Activated CD4-positive, alpha-beta memory T cell treated with anti-CD3 and anti-CD28 coated beads for 36 hours (primary cell): ENCODE results near the gene SELENOK. TPM values are rescaled to one million over a fixed set of nuclear protein-coding genes. Genes with fewer than 3 reads are reported as not detected.
A peak's percentile ranks its signal among the peaks of the same experiment; 100 is the strongest.
"Not testable (repeated sequence)": the region's sequence is repeated elsewhere in the genome, so short reads cannot be mapped to it uniquely, and the experiment has no call there.

ENCODE experiments used
- CTCF ChIA-PET: fragments of 350-600 bp; sonication (Branson Sonifier 250); formaldehyde crosslinking; loops from one replicate; lab custom pipeline; 2021; ENCODE audit warnings: antibody characterized with exemption, inconsistent platforms; lab: Charles Lee
- POLR2A ChIA-PET: fragments of 350-600 bp; sonication (Branson Sonifier 250); formaldehyde crosslinking; loops from one replicate; lab custom pipeline; 2021; ENCODE audit warnings: antibody characterized with exemption; lab: Charles Lee
- DNase-seq: peaks from one replicate; pipeline ENCODE4 v3.0.0-alpha.2; 2020
- H3K27ac Mint-ChIP-seq: one replicate; pipeline ENCODE4 v1.8.0; 2021; ENCODE audit warnings: mixed read lengths
- H3K27me3 Mint-ChIP-seq: one replicate; pipeline ENCODE4 v1.8.0; 2021; ENCODE audit warnings: mixed read lengths
- H3K36me3 Mint-ChIP-seq: one replicate; pipeline ENCODE4 v1.8.0; 2021; ENCODE audit warnings: mixed read lengths
- H3K4me1 Mint-ChIP-seq: one replicate; pipeline ENCODE4 v1.8.0; 2021; ENCODE audit warnings: low read depth, mixed read lengths
- H3K4me3 Mint-ChIP-seq: one replicate; pipeline ENCODE4 v1.8.0; 2021; ENCODE audit warnings: mild to moderate bottlenecking, mixed read lengths
- H3K9me3 Mint-ChIP-seq: one replicate; pipeline ENCODE4 v1.8.0; 2021; ENCODE audit warnings: mixed read lengths
- intact Hi-C: fragments of 100-400 bp; cut with micrococcal nuclease; formaldehyde crosslinking; loops from one replicate; pipeline ENCODE4 v1.15.1; 2023
- total RNA-seq, 2 experiments: library from RNA; stranded (reverse); gene quantifications; one replicate each; pipeline ENCODE4 v1.2.3, GENCODE V29; 2021

SELENOK gene
- total RNA-seq = 10 to 100 TPM; 55.3 to 56.4 TPM

DNA sequence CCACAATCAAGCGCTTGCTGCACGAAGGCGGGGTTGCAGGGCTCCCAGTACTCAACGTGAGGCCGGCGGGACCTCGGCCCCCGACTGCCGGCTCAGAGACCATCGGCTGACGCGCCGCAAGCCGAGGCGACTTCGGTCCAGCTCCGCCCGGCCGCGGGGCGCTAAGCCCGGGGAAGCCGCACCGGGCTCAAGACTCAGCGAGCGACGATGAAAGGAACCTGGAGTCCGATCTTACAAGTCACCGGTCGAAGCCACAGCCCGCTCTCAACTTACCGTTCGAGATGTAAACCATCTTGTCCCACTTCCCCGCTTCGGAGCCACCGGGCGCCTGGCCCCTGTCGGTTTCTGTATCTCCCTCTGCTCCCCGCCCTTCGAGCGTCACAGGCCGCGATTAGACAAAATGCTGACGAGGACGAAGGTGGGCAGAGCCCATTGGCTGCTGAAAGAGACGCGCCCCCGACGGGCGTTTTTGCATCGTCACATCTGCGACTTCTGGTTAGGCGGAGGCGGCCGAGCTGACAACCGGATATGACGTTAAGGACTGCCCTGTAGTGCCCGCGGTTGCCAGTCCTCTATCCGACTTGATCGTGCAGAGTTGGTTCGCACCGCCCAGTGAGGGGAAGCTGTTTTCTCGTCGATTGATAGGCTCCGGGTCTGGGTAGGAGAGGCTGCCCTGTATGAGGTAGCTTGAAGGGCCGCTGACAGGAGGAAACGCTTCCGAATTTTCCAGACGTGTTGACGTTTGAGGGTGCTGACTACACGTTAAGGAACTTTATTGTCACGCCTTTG, at the start of gene SELENOK:
SELENOK (minus strand) TSS at position 363 of the 789 bp plus-strand sequence.
- intact Hi-C loops = loop anchor here (1.0 to 10.0 kb wide), 4 partner anchors 9 to 787 kb away; partner anchors contain the start of genes ACTR8 and DCP1A

DNA sequence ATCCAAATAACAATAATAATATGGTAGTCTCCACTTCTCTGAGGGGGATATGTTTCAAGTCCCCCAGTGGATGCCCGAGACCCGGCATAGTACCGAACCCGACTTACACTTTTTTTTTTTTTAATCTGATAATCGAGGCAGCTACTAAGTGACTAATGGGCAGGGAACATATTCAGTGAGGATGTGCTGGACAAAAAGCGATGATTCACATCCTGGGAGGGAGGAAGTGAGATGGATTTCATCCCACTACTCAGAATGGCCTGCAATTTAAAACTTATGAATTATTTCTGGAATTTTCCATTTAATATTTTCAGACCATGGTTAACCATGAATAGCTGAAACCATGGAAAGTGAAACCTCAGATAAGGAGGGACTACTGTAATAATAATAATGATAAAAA, 49.5 kb upstream of the SELENOK start:
- CTCF ChIA-PET = no interaction called here
- H3K36me3 Mint-ChIP-seq = peaks cover 5% of the 10 kb centered on the region
- DNase-seq = no peak
- intact Hi-C loops = no loop called here
- peaks cover 23% of the 10 kb centered on the region for H3K27me3 Mint-ChIP-seq
- peaks cover 9% of the 10 kb centered on the region for H3K9me3 Mint-ChIP-seq
- H3K27ac Mint-ChIP-seq = no peak overlapping the region
- H3K4me3 Mint-ChIP-seq = no peak overlapping the region
- no peaks in the 10 kb centered on the region for H3K4me1 Mint-ChIP-seq
- POLR2A ChIA-PET = no interaction called here

More for the DNA sequence above, at the start of gene SELENOK:
- CTCF ChIA-PET = interaction anchor here (1.0 kb wide), 1 partner anchor 12 kb away, joined by 3 read pairs; no protein-coding TSS in a partner anchor
- peak within 1 kb of the TSS; percentile 97 for H3K27ac Mint-ChIP-seq
- peaks cover 19% of the 10 kb centered on the region for H3K36me3 Mint-ChIP-seq
- POLR2A ChIA-PET = interaction anchor here (1.0 to 2.6 kb wide), 3 partner anchors 10 to 546 kb away, joined by 3 to 29 read pairs (median 10); partner anchors contain the start of genes ACTR8 and DCP1A
- DNase-seq = peak; percentile 99
- peak within 1 kb of the TSS; percentile 91 for H3K4me3 Mint-ChIP-seq
- no peaks in the 10 kb centered on the region for H3K9me3 Mint-ChIP-seq
- peaks cover 47% of the 10 kb centered on the region for H3K4me1 Mint-ChIP-seq
- no peaks in the 10 kb centered on the region for H3K27me3 Mint-ChIP-seq

DNA sequence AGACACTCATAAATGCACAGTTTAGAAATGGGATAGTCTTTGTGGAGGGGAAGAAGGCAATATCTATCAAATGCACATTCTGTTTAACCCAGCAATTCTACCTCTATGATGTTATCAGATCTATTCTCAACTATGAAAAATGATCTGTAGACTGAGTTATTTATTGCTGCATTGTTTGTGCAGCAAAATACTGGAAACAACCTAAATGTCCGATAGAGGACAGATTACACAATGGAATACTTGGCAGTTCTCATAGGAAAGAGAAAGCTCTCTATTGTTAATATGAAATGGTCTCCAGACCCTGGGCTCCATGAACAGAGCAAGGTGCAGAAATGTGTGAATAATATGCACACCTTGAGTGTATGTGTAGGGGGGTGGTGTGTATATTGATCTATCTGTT, 49.0 kb upstream of the SELENOK start:
- intact Hi-C loops = no loop called here
- DNase-seq = no peak
- Mint-ChIP-seq H3K36me3 (peaks cover 2% of the 10 kb centered on the region), H3K9me3 (peaks cover 5% of the 10 kb centered on the region), H3K4me1 (no peaks in the 10 kb centered on the region), H3K27ac (no peak overlapping the region), H3K27me3 (peaks cover 25% of the 10 kb centered on the region), H3K4me3 (no peak overlapping the region)
- CTCF ChIA-PET = no interaction called here
- POLR2A ChIA-PET = no interaction called here

DNA sequence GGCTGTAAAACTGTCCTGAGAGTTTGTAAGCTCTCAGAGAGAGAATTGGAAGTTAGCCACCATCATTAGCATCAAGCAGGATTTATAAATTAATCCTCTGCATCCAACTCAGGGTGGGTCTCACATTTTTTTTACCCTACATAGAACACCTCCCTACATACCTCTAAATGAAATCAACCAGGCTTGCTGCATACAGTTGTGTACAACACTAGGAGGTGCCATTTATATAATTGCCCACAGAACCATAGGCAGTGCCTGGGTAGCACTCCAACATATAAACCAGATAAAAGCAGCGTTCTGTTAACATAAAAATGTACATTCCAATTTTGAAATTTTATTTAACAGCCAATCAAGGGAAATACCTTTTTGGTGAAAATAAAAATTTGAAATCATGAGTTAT, 48.2 kb upstream of the SELENOK start:
- CTCF ChIA-PET = interaction anchor here (0.6 to 1.8 kb wide), 3 partner anchors 12 to 113 kb away, joined by 3 to 12 read pairs (median 4); no protein-coding TSS in a partner anchor
- no peak for DNase-seq
- Mint-ChIP-seq H3K27ac (no peak overlapping the region), H3K9me3 (peaks cover 8% of the 10 kb centered on the region), H3K27me3 (peaks cover 25% of the 10 kb centered on the region), H3K4me3 (no peak overlapping the region), H3K36me3 (peaks cover 4% of the 10 kb centered on the region), H3K4me1 (no peaks in the 10 kb centered on the region)
- intact Hi-C loops = no loop called here
- POLR2A ChIA-PET = no interaction called here

DNA sequence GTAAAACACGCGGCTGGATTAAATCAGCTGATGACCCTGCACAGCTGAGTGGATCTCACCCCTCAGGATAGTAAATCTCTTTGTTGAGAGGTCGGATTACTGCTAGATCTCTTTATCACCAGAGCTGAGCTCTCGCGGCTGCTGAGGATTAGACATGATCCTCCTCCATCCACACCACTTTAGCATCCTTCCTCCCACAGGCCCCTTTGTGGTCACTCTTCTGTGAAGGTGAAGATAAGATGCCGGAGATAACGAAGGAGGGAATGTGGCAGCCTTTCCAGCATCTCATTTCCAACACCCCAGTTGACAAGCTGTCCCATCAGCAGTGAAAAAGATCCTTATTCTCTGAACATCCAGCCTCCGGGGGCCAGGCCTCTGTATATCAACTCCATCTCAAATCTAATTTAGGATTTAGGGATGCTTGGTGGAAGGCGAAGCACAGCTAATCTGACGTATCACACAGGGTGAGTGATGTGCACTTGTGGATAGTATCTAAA, 47.5 kb upstream of the SELENOK start:
- Mint-ChIP-seq H3K27me3 (peaks cover 25% of the 10 kb centered on the region), H3K9me3 (peaks cover 8% of the 10 kb centered on the region), H3K4me3 (no peak overlapping the region), H3K36me3 (peaks cover 4% of the 10 kb centered on the region), H3K4me1 (no peaks in the 10 kb centered on the region), H3K27ac (no peak overlapping the region)
- ChIA-PET POLR2A (no interaction called here), CTCF (interaction anchor here (0.8 to 2.2 kb wide), 9 partner anchors 9 to 1242 kb away, joined by 3 to 12 read pairs (median 6); no protein-coding TSS in a partner anchor)
- no peak for DNase-seq
- intact Hi-C loops = no loop called here

DNA sequence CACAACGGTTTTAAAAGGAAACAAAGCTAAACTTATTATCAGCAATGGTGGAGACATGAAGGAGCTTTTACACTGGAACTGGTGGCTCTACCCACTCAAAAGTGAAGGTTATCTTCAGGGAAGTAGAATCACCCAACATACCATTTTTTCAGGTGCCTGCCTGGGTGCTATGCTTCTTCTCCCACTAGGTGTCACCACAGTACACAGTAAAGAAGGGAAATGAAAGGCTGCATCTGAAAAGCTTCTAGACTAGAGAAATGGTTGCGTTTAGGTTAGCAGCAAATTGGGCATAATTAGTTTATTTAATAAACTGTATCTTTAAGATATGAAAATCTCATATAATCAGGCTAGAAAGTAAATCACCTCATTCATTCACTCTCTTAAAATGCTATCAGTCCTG, 47.0 kb upstream of the SELENOK start:
- DNase-seq = peak; percentile 39
- intact Hi-C loops = no loop called here
- no peak overlapping the region for H3K27ac Mint-ChIP-seq
- peaks cover 27% of the 10 kb centered on the region for H3K27me3 Mint-ChIP-seq
- H3K9me3 Mint-ChIP-seq = peaks cover 8% of the 10 kb centered on the region
- H3K36me3 Mint-ChIP-seq = peaks cover 4% of the 10 kb centered on the region
- no peak overlapping the region for H3K4me3 Mint-ChIP-seq
- ChIA-PET POLR2A (no interaction called here), CTCF (interaction anchor here (0.8 to 2.2 kb wide), 9 partner anchors 8 to 1242 kb away, joined by 3 to 12 read pairs (median 6); no protein-coding TSS in a partner anchor)
- H3K4me1 Mint-ChIP-seq = no peaks in the 10 kb centered on the region

DNA sequence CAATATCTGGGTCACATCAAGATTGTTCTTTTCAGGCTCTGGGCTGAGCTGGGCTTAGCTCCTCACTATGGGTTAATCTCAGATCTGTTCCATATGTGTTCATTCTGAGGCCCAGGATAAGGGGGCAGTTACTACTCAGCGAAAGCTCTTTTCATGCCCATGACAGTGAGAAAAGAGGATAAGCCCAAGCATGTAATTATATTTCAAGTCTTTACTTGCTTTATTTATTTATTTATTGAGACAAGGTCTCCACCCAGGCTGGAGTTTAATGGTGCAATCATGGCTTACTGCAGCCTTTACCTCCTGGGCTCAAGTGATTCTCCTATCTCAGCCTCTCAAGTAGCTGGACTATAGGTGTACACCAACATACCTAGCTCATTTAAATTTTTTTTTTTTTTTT, 44.7 kb upstream of the SELENOK start:
- intact Hi-C loops = no loop called here
- H3K4me1 Mint-ChIP-seq = no peaks in the 10 kb centered on the region
- no peak overlapping the region for H3K27ac Mint-ChIP-seq
- peaks cover 8% of the 10 kb centered on the region for H3K9me3 Mint-ChIP-seq
- ChIA-PET CTCF (no interaction called here), POLR2A (no interaction called here)
- no peak for DNase-seq
- peaks cover 4% of the 10 kb centered on the region for H3K36me3 Mint-ChIP-seq
- H3K27me3 Mint-ChIP-seq = peaks cover 31% of the 10 kb centered on the region
- no peak overlapping the region for H3K4me3 Mint-ChIP-seq

DNA sequence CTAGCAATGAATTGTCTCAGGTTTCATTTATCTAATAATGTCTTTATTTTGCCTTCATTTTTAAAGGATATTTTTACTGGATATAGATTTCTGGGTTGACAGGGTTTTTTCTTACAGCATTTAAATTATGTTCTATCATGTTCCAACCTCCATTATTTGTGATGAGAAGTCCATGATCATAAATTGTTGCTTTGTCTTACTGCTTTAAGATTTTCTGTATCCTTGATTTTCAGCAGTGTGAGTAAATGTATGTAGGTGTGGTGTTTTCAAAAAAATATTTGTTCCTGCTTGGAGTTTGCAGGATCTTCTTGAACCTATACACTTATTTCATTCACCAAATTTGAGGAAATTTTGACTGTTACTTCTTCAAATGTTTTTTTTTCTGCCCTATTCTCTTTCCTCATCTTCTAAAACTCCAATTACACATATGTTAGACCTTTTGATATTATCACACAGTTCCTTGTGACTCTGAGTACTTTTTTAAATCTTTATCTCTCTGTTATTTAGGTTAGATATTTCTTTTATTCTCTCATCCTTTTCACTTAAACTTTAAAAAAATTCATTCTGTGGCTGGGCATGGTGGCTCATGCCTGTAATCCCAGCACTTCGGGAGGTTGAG, 43.7 kb upstream of the SELENOK start:
- CTCF ChIA-PET = no interaction called here
- H3K9me3 Mint-ChIP-seq = peaks cover 8% of the 10 kb centered on the region
- no peak overlapping the region for H3K27ac Mint-ChIP-seq
- intact Hi-C loops = no loop called here
- POLR2A ChIA-PET = no interaction called here
- peaks cover 4% of the 10 kb centered on the region for H3K36me3 Mint-ChIP-seq
- H3K4me3 Mint-ChIP-seq = no peak overlapping the region
- no peak for DNase-seq
- H3K27me3 Mint-ChIP-seq = peaks cover 27% of the 10 kb centered on the region
- H3K4me1 Mint-ChIP-seq = no peaks in the 10 kb centered on the region

DNA sequence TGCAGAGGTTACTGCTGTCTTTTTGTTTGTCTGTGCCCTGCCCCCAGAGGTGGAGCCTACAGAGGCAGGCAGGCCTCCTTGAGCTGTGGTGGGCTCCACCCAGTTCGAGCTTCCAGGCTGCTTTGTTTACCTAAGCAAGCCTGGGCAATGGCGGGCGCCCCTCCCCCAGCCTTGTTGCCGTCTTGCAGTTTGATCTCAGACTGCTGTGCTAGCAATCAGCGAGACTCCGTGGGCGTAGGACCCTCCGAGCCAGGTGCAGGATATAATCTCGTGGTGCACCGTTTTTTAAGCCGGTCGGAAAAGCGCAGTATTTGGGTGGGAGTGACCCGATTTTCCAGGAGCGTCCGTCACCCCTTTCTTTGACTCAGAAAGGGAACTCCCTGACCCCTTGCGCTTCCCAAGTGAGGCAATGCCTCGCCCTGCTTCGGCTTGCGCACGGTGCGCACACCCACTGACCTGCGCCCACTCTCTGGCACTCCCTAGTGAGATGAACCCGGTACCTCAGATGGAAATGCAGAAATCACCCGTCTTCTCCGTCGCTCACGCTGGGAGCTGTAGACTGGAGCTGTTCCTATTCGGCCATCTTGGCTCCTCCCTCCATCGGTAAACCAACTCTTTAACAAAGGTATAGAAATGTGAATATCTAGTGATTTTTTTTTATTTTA, 35.7 kb upstream of the SELENOK start:
- intact Hi-C loops, H3K36me3 Mint-ChIP-seq, DNase-seq, H3K9me3 Mint-ChIP-seq, H3K4me1 Mint-ChIP-seq, POLR2A ChIA-PET, H3K4me3 Mint-ChIP-seq, H3K27ac Mint-ChIP-seq, H3K27me3 Mint-ChIP-seq: not testable (repeated sequence)
- CTCF ChIA-PET = interaction anchor here (2.4 kb wide), 1 partner anchor 11 kb away, joined by 11 read pairs; no protein-coding TSS in a partner anchor

DNA sequence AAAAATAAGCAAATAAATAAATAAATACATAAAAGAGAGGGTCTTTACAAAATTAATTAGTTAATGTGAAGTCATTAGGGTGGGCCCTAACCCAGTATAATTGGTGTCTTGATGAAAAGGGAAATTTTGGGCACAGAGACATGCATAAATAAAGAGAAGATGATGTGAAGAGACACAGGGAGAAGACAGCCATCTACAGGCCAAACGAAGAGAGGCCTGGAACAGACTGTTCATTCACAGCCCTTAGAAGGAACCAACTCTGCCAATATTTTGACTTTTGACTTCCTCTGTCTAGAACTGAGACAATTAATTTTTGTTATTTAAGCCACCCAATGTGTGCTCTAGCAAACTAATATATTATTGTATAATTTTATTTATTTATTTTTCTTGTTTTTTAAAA, 29.6 kb upstream of the SELENOK start:
- H3K4me3 Mint-ChIP-seq = no peak overlapping the region
- ChIA-PET POLR2A (no interaction called here), CTCF (interaction anchor here (0.7 kb wide), 1 partner anchor 436 kb away, joined by 3 read pairs; no protein-coding TSS in a partner anchor)
- H3K27ac Mint-ChIP-seq = no peak overlapping the region
- intact Hi-C loops = no loop called here
- no peak for DNase-seq
- peaks cover 2% of the 10 kb centered on the region for H3K9me3 Mint-ChIP-seq
- H3K4me1 Mint-ChIP-seq = no peaks in the 10 kb centered on the region
- H3K27me3 Mint-ChIP-seq = peaks cover 23% of the 10 kb centered on the region
- no peaks in the 10 kb centered on the region for H3K36me3 Mint-ChIP-seq

DNA sequence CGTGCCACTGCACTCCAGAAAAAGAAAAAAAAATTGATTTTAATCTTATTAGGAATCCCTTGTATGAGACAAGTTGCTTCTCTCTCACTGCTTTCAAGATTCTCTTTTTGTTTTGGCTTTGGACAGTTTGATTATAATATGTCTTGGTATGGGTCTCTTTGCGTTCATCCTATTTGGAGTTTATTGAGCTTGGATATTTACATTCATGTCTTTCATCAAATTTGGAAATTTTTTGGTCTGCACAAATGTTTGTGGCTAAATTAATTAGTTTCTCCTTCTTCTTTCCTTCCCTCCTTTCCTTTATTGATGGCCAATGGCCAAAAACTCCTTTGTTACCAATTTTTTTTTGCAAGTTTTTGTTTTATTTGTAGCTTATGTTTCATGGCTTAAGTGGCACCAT, 28.1 kb upstream of the SELENOK start:
- ChIA-PET CTCF (no interaction called here), POLR2A (no interaction called here)
- Mint-ChIP-seq H3K27ac (no peak overlapping the region), H3K4me3 (no peak overlapping the region), H3K36me3 (no peaks in the 10 kb centered on the region), H3K9me3 (peaks cover 2% of the 10 kb centered on the region), H3K4me1 (no peaks in the 10 kb centered on the region), H3K27me3 (peaks cover 23% of the 10 kb centered on the region)
- intact Hi-C loops = no loop called here
- DNase-seq = no peak

DNA sequence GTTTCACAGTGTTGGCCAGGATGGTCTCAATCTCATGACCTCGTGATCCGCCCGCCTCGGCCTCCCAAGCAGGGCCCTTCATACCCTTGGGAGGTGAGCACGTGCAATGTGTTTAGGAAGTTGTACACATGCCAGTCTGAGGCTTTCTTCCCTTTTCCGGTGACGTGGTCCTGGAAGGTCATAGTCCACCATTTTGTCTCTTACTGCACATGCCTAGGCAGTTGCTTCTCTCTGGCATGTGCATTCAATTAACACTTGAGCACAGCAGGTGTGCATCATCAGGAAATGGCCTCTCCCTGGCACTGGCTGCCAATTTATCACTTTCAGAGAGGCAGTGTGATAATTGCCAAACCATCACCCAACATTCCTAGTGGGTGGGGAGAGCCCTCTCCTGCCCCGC, 21.7 kb upstream of the SELENOK start:
- no peaks in the 10 kb centered on the region for H3K9me3 Mint-ChIP-seq
- ChIA-PET POLR2A (no interaction called here), CTCF (no interaction called here)

More for the DNA sequence above, 21.7 kb upstream of the SELENOK start:
- Mint-ChIP-seq H3K4me3 (no peak overlapping the region), H3K4me1 (no peaks in the 10 kb centered on the region), H3K27ac (no peak overlapping the region), H3K36me3 (no peaks in the 10 kb centered on the region), H3K27me3 (peaks cover 21% of the 10 kb centered on the region)
- no peak for DNase-seq
- intact Hi-C loops = no loop called here
